PFSK-1 (cell line): ENCODE measurements around the gene BCKDHA.

Source experiments
- FOXP2 ChIP-seq: optimal IDR thresholded peaks from 2 replicates; pipeline ENCODE3; 2011; ENCODE audit warnings: borderline replicate concordance, control low read depth, inconsistent platforms; ENCODE audit not compliant: insufficient read depth; ENCODE audit errors: extremely low read length, extremely low read depth
- POLR2AphosphoS5 ChIP-seq: IDR thresholded peaks from 2 replicates; pipeline ENCODE4 v1.6.1; 2012; ENCODE audit warnings: low read depth, mild to moderate bottlenecking, control low read depth, low read length, moderate library complexity
- SIN3A ChIP-seq: IDR thresholded peaks from 2 replicates; pipeline ENCODE4 v1.6.1; 2012; ENCODE audit warnings: mild to moderate bottlenecking, low read length, moderate library complexity, borderline replicate concordance; ENCODE audit not compliant: insufficient read depth
- TAF1 ChIP-seq: IDR thresholded peaks from 2 replicates; pipeline ENCODE4 v1.6.1; 2012; ENCODE audit warnings: low read length, control low read depth, borderline replicate concordance; ENCODE audit not compliant: insufficient read depth
- TF ChIP-seq, protein P1 (sequence below), 2 experiments: IDR thresholded peaks; 2 replicates each; pipeline versions ENCODE4 v1.6.1 to v1.8.0; 2011 to 2012; ENCODE audit warnings: low read depth in 2 of 2, low read length in 2 of 2, control low read depth in 1 of 2, inconsistent platforms in 1 of 2, mild to moderate bottlenecking in 1 of 2, moderate library complexity in 1 of 2; ENCODE audit not compliant: insufficient read depth in 1 of 2

BCKDHA gene

GRCh38 chr19:41409288-41409687, 11.7 kb downstream of the BCKDHA start:
- TF ChIP-seq POLR2AphosphoS5 (no peak), SIN3A (no peak), TAF1 (no peak), FOXP2 (no peak)
- TF ChIP-seq, protein P1, sequence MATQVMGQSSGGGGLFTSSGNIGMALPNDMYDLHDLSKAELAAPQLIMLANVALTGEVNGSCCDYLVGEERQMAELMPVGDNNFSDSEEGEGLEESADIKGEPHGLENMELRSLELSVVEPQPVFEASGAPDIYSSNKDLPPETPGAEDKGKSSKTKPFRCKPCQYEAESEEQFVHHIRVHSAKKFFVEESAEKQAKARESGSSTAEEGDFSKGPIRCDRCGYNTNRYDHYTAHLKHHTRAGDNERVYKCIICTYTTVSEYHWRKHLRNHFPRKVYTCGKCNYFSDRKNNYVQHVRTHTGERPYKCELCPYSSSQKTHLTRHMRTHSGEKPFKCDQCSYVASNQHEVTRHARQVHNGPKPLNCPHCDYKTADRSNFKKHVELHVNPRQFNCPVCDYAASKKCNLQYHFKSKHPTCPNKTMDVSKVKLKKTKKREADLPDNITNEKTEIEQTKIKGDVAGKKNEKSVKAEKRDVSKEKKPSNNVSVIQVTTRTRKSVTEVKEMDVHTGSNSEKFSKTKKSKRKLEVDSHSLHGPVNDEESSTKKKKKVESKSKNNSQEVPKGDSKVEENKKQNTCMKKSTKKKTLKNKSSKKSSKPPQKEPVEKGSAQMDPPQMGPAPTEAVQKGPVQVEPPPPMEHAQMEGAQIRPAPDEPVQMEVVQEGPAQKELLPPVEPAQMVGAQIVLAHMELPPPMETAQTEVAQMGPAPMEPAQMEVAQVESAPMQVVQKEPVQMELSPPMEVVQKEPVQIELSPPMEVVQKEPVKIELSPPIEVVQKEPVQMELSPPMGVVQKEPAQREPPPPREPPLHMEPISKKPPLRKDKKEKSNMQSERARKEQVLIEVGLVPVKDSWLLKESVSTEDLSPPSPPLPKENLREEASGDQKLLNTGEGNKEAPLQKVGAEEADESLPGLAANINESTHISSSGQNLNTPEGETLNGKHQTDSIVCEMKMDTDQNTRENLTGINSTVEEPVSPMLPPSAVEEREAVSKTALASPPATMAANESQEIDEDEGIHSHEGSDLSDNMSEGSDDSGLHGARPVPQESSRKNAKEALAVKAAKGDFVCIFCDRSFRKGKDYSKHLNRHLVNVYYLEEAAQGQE (IDR thresholded peaks at IDR 0.05; ENCODE audit: insufficient read depth in 1 of 2, low read depth in 2 of 2, low read length in 2 of 2), result no peak

DNA sequence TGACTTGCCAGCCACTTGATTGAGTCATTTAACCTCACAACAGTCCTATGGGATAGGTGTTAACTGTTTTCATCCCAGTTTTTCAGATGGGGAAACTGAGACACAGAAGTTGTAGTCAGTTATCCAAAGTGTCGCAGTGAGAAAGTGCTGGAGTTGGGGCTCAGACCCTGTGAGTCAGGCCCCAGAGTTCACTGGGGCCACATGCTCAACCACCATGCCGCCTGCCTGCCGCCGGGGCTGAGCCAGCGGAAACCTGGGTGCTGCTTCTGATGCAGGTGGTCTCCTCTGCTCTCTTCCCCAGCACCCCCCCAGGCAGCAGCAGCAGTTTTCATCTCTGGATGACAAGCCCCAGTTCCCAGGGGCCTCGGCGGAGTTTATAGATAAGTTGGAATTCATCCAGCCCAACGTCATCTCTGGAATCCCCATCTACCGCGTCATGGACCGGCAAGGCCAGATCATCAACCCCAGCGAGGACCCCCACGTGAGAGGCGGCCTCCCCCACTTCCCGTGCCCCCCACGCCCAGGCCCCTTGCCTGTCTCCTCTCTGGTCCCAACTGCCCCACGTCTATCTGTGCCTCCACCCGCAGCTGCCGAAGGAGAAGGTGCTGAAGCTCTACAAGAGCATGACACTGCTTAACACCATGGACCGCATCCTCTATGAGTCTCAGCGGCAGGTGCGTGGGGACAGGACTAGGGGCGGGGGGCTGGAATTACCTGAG, 12.9 kb downstream of the BCKDHA start:
- TF ChIP-seq SIN3A, result no peak
- no peak for TF ChIP-seq FOXP2
- TF ChIP-seq POLR2AphosphoS5, result no peak
- TF ChIP-seq TAF1, result no peak
- TF ChIP-seq, protein P1 (IDR thresholded peaks at IDR 0.05; ENCODE audit: insufficient read depth in 1 of 2, low read depth in 2 of 2, low read length in 2 of 2), result no peak

DNA sequence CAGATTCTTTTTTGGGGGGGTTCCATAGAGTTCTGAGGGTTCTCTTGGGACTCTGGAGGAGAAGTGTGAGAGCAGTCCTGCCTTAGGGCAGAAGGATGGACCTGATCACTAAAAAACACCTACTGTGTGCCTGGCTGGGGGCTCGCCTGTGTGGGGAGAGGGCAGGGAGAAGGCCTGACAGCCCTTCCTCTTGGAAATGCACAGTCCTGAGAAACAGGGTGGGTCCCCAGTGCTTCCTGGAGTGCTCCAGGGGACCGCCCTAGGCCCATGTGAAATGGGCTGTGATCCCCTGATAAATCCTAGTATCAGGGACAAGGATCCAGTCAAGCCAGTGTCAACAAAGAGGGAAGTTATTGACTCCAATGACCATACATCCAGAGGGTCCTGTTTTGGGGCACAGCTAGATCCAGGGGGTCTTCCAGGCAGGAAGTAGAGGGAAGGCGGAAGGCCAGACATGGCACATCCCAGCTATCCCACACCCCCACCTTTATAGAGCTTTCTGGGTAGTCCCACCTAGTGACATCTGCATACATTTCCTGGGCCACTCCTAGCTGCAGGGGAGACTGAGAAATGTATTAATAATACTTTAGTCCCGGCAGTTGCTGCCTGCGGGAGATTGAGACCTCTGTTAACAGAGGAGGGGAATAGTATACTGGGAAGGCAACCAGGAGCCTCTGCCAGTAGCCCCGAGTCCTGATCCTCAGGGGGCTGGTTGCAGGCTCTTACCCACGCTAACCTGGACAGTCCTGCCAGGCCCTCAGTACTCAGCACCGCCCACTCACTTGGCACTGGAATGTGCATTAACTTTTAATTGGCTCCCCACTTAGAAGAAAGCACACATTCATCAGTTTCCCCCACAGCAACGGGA, 13.7 kb downstream of the BCKDHA start:
- TF ChIP-seq SIN3A (no peak), FOXP2 (no peak), POLR2AphosphoS5 (no peak), TAF1 (no peak)
- TF ChIP-seq, protein P1 (IDR thresholded peaks at IDR 0.05; ENCODE audit: insufficient read depth in 1 of 2, low read depth in 2 of 2, low read length in 2 of 2), result no peak

GRCh38 chr19:41411968-41412265, 14.3 kb downstream of the BCKDHA start:
- no peak for TF ChIP-seq SIN3A
- TF ChIP-seq TAF1, result no peak
- TF ChIP-seq, protein P1 (IDR thresholded peaks at IDR 0.05; ENCODE audit: insufficient read depth in 1 of 2, low read depth in 2 of 2, low read length in 2 of 2), result no peak

- TF ChIP-seq POLR2AphosphoS5 (no peak), SIN3A (no peak), TAF1 (no peak), FOXP2 (no peak)
- TF ChIP-seq, protein P1 (IDR thresholded peaks at IDR 0.05; ENCODE audit: insufficient read depth in 1 of 2, low read depth in 2 of 2, low read length in 2 of 2), result no peak
Measured at GRCh38 chr19:41412953-41413352, 15.3 kb downstream of the BCKDHA start.
